K562 (cell line): Measurements from ENCODE around the gene CLDN1.

Source experiments
- BCL6 ChIP-seq: fragments of 250-450 bp; sonication (Bioruptor Pico); IDR thresholded peaks from 2 replicates; pipeline ENCODE4 v1.4.0; 2020
- HES1 ChIP-seq: fragments of 450-650 bp; IDR thresholded peaks from 2 replicates; pipeline ENCODE4 v1.6.1; 2016; ENCODE audit warnings: low read depth, mild to moderate bottlenecking, moderate library complexity
- KLF6 ChIP-seq: fragments of 250-450 bp; sonication (Bioruptor Pico); IDR thresholded peaks from 2 replicates; pipeline ENCODE4 v1.4.0; 2020; ENCODE audit warnings: mild to moderate bottlenecking, moderate library complexity, borderline replicate concordance
- RCOR1 ChIP-seq, 2 experiments: IDR thresholded peaks; 2 replicates each; pipeline ENCODE4 v1.6.1; 2012; ENCODE audit warnings: low read depth in 2 of 2, low read length in 2 of 2, borderline replicate concordance in 1 of 2, improper control_type of control experiment in 1 of 2
- RNF219 ChIP-seq: fragments of 250-450 bp; sonication (Bioruptor Pico); IDR thresholded peaks from 2 replicates; pipeline ENCODE4 v1.5.0; 2022; ENCODE audit warnings: mild to moderate bottlenecking
- TARDBP ChIP-seq: fragments of 450-650 bp; IDR thresholded peaks from 2 replicates; pipeline ENCODE4 v1.6.1; 2016
- TF ChIP-seq, protein P1 (sequence below), 3 experiments: IDR thresholded peaks in 2 of 3; conservative IDR thresholded peaks in 1 of 3; 2 replicates each; pipeline ENCODE4 v1.5.1; 2011 to 2012; ENCODE audit warnings: low read length in 3 of 3, mild to moderate bottlenecking in 3 of 3, control low read depth in 2 of 3, improper control_type of control experiment in 1 of 3, inconsistent platforms in 1 of 3, low read depth in 1 of 3, mixed read lengths in 1 of 3, moderate library complexity in 1 of 3; ENCODE audit not compliant: insufficient read depth in 2 of 3
- TF ChIP-seq, protein P2 (sequence below): fragments of 250-450 bp; sonication (Bioruptor Pico); IDR thresholded peaks from 2 replicates; pipeline ENCODE4 v1.8.0; 2022; ENCODE audit warnings: moderate library complexity, mild to moderate bottlenecking, inconsistent platforms
- TF ChIP-seq, protein P3 (sequence below): sonication (generic); formaldehyde crosslinking; IDR thresholded peaks from 2 replicates; pipeline ENCODE4 v1.8.1; 2022; ENCODE audit warnings: missing genetic modification reagents

- TF ChIP-seq, protein P1, sequence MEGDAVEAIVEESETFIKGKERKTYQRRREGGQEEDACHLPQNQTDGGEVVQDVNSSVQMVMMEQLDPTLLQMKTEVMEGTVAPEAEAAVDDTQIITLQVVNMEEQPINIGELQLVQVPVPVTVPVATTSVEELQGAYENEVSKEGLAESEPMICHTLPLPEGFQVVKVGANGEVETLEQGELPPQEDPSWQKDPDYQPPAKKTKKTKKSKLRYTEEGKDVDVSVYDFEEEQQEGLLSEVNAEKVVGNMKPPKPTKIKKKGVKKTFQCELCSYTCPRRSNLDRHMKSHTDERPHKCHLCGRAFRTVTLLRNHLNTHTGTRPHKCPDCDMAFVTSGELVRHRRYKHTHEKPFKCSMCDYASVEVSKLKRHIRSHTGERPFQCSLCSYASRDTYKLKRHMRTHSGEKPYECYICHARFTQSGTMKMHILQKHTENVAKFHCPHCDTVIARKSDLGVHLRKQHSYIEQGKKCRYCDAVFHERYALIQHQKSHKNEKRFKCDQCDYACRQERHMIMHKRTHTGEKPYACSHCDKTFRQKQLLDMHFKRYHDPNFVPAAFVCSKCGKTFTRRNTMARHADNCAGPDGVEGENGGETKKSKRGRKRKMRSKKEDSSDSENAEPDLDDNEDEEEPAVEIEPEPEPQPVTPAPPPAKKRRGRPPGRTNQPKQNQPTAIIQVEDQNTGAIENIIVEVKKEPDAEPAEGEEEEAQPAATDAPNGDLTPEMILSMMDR (IDR thresholded peaks at IDR 0.05 in 2 of 3, conservative IDR thresholded peaks at IDR 0.05 in 1 of 3; ENCODE audit: insufficient read depth in 2 of 3, low read depth in 1 of 3, low read length in 3 of 3) = no peak
- TF ChIP-seq RCOR1 (IDR thresholded peaks at IDR 0.05; ENCODE audit: borderline replicate concordance in 1 of 2, low read depth in 2 of 2, low read length in 2 of 2) (no peak), TARDBP (no peak), KLF6 (CRISPR knock-in tag) (no peak), BCL6 (CRISPR knock-in tag) (no peak), HES1 (no peak), RNF219 (CRISPR knock-in tag) (no peak)
- TF ChIP-seq, protein P2, sequence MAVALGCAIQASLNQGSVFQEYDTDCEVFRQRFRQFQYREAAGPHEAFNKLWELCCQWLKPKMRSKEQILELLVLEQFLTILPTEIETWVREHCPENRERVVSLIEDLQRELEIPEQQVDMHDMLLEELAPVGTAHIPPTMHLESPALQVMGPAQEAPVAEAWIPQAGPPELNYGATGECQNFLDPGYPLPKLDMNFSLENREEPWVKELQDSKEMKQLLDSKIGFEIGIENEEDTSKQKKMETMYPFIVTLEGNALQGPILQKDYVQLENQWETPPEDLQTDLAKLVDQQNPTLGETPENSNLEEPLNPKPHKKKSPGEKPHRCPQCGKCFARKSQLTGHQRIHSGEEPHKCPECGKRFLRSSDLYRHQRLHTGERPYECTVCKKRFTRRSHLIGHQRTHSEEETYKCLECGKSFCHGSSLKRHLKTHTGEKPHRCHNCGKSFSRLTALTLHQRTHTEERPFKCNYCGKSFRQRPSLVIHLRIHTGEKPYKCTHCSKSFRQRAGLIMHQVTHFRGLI (CRISPR knock-in tag) = no peak
- TF ChIP-seq, protein P3, sequence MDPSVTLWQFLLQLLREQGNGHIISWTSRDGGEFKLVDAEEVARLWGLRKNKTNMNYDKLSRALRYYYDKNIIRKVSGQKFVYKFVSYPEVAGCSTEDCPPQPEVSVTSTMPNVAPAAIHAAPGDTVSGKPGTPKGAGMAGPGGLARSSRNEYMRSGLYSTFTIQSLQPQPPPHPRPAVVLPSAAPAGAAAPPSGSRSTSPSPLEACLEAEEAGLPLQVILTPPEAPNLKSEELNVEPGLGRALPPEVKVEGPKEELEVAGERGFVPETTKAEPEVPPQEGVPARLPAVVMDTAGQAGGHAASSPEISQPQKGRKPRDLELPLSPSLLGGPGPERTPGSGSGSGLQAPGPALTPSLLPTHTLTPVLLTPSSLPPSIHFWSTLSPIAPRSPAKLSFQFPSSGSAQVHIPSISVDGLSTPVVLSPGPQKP (CRISPR knock-in tag) = no peak
These were observed 16.2 kb downstream of the CLDN1 start for GRCh38 chr3:190306026-190306425.
